HepG2 (cell line): ENCODE results near the gene FOXA1. TPM values are rescaled to one million over a fixed set of nuclear protein-coding genes. Genes with fewer than 3 reads are reported as not detected.

Experiments
- ARID3A ChIP-seq: IDR thresholded peaks from 2 replicates; pipeline ENCODE4 v1.6.1; 2012; ENCODE audit warnings: low read depth, low read length, improper control_type of control experiment
- FOXO4 ChIP-seq: sonication (generic); formaldehyde crosslinking; conservative IDR thresholded peaks from 2 replicates; pipeline ENCODE4 v1.8.1; 2023; ENCODE audit warnings: missing genetic modification reagents
- GTF2F1 ChIP-seq: fragments of 150-350 bp; IDR thresholded peaks from 2 replicates; pipeline ENCODE4 v1.6.1; 2014; ENCODE audit warnings: low read length
- HES4 ChIP-seq: sonication (generic); formaldehyde crosslinking; IDR thresholded peaks from 2 replicates; pipeline ENCODE4 v1.9.0; 2021; ENCODE audit warnings: mild to moderate bottlenecking, missing genetic modification reagents, borderline replicate concordance
- HIVEP1 ChIP-seq: sonication (generic); formaldehyde crosslinking; IDR thresholded peaks from 2 replicates; pipeline ENCODE4 v1.4.0; 2020; ENCODE audit warnings: mild to moderate bottlenecking, missing genetic modification reagents
- HNRNPUL1 ChIP-seq: fragments of 200-400 bp; formaldehyde crosslinking; IDR thresholded peaks from 2 replicates; pipeline ENCODE4 v1.6.1; 2017; ENCODE audit warnings: low read depth, mild to moderate bottlenecking, low read length, moderate library complexity
- SALL1 ChIP-seq: sonication (generic); formaldehyde crosslinking; IDR thresholded peaks from 2 replicates; pipeline ENCODE4 v1.8.0; 2022; ENCODE audit warnings: mild to moderate bottlenecking, missing genetic modification reagents
- SCMH1 ChIP-seq: sonication (generic); formaldehyde crosslinking; IDR thresholded peaks from 2 replicates; pipeline ENCODE4 v1.9.0; 2021; ENCODE audit warnings: missing genetic modification reagents, mild to moderate bottlenecking, borderline replicate concordance
- SIX4 ChIP-seq: sonication (generic); formaldehyde crosslinking; IDR thresholded peaks from 2 replicates; pipeline ENCODE4 v1.4.0; 2020; ENCODE audit warnings: missing genetic modification reagents
- SMAD3 ChIP-seq: sonication (generic); formaldehyde crosslinking; IDR thresholded peaks from 2 replicates; pipeline ENCODE4 v1.4.0; 2020; ENCODE audit warnings: missing genetic modification reagents
- SOX5 ChIP-seq: IDR thresholded peaks from 2 replicates; pipeline ENCODE4 v1.6.1; 2016; ENCODE audit warnings: borderline replicate concordance
- TFAP4 ChIP-seq: sonication (generic); IDR thresholded peaks from 2 replicates; pipeline ENCODE4 v1.6.1; 2016; ENCODE audit warnings: low read depth, borderline replicate concordance
- ZBTB21 ChIP-seq: sonication (generic); formaldehyde crosslinking; IDR thresholded peaks from 2 replicates; pipeline ENCODE4 v1.4.0; 2020; ENCODE audit warnings: missing genetic modification reagents
- ZBTB38 ChIP-seq: sonication (generic); formaldehyde crosslinking; IDR thresholded peaks from 2 replicates; pipeline ENCODE4 v1.5.1; 2020; ENCODE audit warnings: mild to moderate bottlenecking, missing genetic modification reagents
- ZBTB39 ChIP-seq: sonication (generic); formaldehyde crosslinking; IDR thresholded peaks from 2 replicates; pipeline ENCODE4 v1.5.0; 2020; ENCODE audit warnings: missing genetic modification reagents
- ZFP36 ChIP-seq: fragments of 150-350 bp; IDR thresholded peaks from 2 replicates; pipeline ENCODE4 v1.6.1; 2018; ENCODE audit warnings: borderline replicate concordance, low read length, low read depth; ENCODE audit not compliant: partially characterized antibody
- ZFP82 ChIP-seq: sonication (generic); formaldehyde crosslinking; IDR thresholded peaks from 2 replicates; pipeline ENCODE4 v1.5.1; 2020; ENCODE audit warnings: mild to moderate bottlenecking, missing genetic modification reagents, borderline replicate concordance
- ZNF230 ChIP-seq: sonication (generic); formaldehyde crosslinking; IDR thresholded peaks from 2 replicates; pipeline ENCODE4 v1.4.0; 2020; ENCODE audit warnings: mild to moderate bottlenecking, missing genetic modification reagents
- ZNF251 ChIP-seq: sonication (generic); formaldehyde crosslinking; IDR thresholded peaks from 2 replicates; pipeline ENCODE4 v1.9.0; 2021; ENCODE audit warnings: mild to moderate bottlenecking, missing genetic modification reagents
- ZNF468 ChIP-seq: sonication (generic); formaldehyde crosslinking; IDR thresholded peaks from 2 replicates; pipeline ENCODE4 v1.8.0; 2022; ENCODE audit warnings: mild to moderate bottlenecking, moderate library complexity, missing genetic modification reagents
- ZNF605 ChIP-seq: sonication (generic); formaldehyde crosslinking; IDR thresholded peaks from 2 replicates; pipeline ENCODE4 v1.8.0; 2022; ENCODE audit warnings: mild to moderate bottlenecking, missing genetic modification reagents
- ZNF7 ChIP-seq: IDR thresholded peaks from 2 replicates; pipeline ENCODE4 v1.6.1; 2016; ENCODE audit warnings: missing biosample characterization, missing genetic modification reagents
- ZNF720 ChIP-seq: sonication (generic); formaldehyde crosslinking; IDR thresholded peaks from 2 replicates; pipeline ENCODE4 v1.4.0; 2020; ENCODE audit warnings: missing genetic modification reagents
- ZNF878 ChIP-seq: sonication (generic); formaldehyde crosslinking; IDR thresholded peaks from 2 replicates; pipeline ENCODE4 v1.8.1; 2023; ENCODE audit warnings: mild to moderate bottlenecking, missing genetic modification reagents, moderate library complexity
- polyA plus RNA-seq, 8 experiments: library from polyadenylated mRNA; depleted of rRNA in 3 of 8; stranded (reverse) in 7 of 8; unstranded in 1 of 8; fragments of >200 nt; fragmentation: Illumina TruSeq in 4 of 8; extraction: Trizol in 4 of 8; gene quantifications; 2 replicates each; pipeline versions ENCODE4 v1.2.1 to v1.2.3, GENCODE V29; 2011 to 2016; ENCODE audit warnings: low read depth in 4 of 8, missing spikeins in 1 of 8, mixed read lengths in 1 of 8; ENCODE audit not compliant: insufficient read depth in 1 of 8
- total RNA-seq, 5 experiments: library from RNA; depleted of rRNA; stranded (reverse); fragments of >200 nt; fragmentation: Illumina TruSeq; extraction: Trizol; gene quantifications; 2 replicates each; pipeline ENCODE4 v1.2.3, GENCODE V29; 2016; ENCODE audit warnings: low read depth in 1 of 5

FOXA1 gene
- total and polyA plus RNA-seq, 2 of the 13 experiments (the other 11 are each of a cell fraction or from before 2014, with no cell fraction given): 43.4 to 58.6 TPM

- TF ChIP-seq ZFP82 (CRISPR knock-in tag) (0 out of 2 replicates have a peak, but pooled peaks have one; percentile 27), SMAD3 (CRISPR knock-in tag) (peak; percentile 96), SOX5 (CRISPR knock-in tag) (peak; percentile 92), ZBTB39 (CRISPR knock-in tag) (peak; percentile 73; the same call in 1 of the 2 replicates), HIVEP1 (no peak), SALL1 (CRISPR knock-in tag) (peak; percentile 100), HNRNPUL1 (no peak), ZBTB38 (CRISPR knock-in tag) (no peak), ZNF605 (no peak; the same call in 1 of the 2 replicates), ZNF230 (CRISPR knock-in tag) (no peak), FOXO4 (CRISPR knock-in tag) (0 out of 2 replicates have a peak, but pooled peaks have one; percentile 62), SIX4 (CRISPR knock-in tag) (peak; percentile 96), ZNF251 (CRISPR knock-in tag) (no peak), ZNF878 (CRISPR knock-in tag) (peak; percentile 88), ZNF7 (CRISPR knock-in tag) (no peak), GTF2F1 (no peak), ARID3A (peak; percentile 100), SCMH1 (CRISPR knock-in tag) (no peak), ZBTB21 (peak; percentile 64; the same call in 1 of the 2 replicates), ZFP36 (no peak), HES4 (no peak), ZNF468 (CRISPR knock-in tag) (no peak), TFAP4 (peak; percentile 96), ZNF720 (CRISPR knock-in tag) (no peak)
Measured at GRCh38 chr14:37546621-37547447, 48.2 kb downstream of the FOXA1 start (continued).
